Parathyroid adenoma (tissue), 2 donors: ENCODE results near the gene SERPINA3.

Experiments
- H2AFZ ChIP-seq: fragments of 300-600 bp; sonication (generic); one replicate; pipeline ENCODE4 v1.7.0; 2017; ENCODE audit warnings: antibody characterized with exemption, mild to moderate bottlenecking
- H3K27ac ChIP-seq: fragments of 300-600 bp; sonication (generic); one replicate; pipeline ENCODE4 v1.7.0; 2017
- H3K27me3 ChIP-seq: fragments of 300-600 bp; sonication (generic); one replicate; pipeline ENCODE4 v1.7.0; 2017; ENCODE audit warnings: low read length; ENCODE audit not compliant: control insufficient read depth, insufficient read depth
- H3K36me3 ChIP-seq: fragments of 300-600 bp; sonication (generic); one replicate; pipeline ENCODE4 v1.7.0; 2017; ENCODE audit warnings: low read length; ENCODE audit not compliant: control insufficient read depth, insufficient read depth
- H3K4me1 ChIP-seq: fragments of 300-600 bp; sonication (generic); one replicate; pipeline ENCODE4 v1.7.0; 2017; ENCODE audit warnings: control low read depth
- H3K4me2 ChIP-seq: fragments of 300-600 bp; sonication (generic); one replicate; pipeline ENCODE4 v1.7.0; 2017; ENCODE audit warnings: low read length
- H3K4me3 ChIP-seq: fragments of 300-600 bp; sonication (generic); one replicate; pipeline ENCODE4 v1.7.0; 2017; ENCODE audit warnings: low read depth, low read length
- H3K79me2 ChIP-seq: fragments of 300-600 bp; sonication (generic); one replicate; pipeline ENCODE4 v1.7.0; 2017; ENCODE audit warnings: control low read depth
- H3K9ac ChIP-seq: fragments of 300-600 bp; sonication (generic); one replicate; pipeline ENCODE4 v1.7.0; 2017; ENCODE audit warnings: mild to moderate bottlenecking
- H3K9me3 ChIP-seq: fragments of 300-600 bp; sonication (generic); one replicate; pipeline ENCODE4 v1.7.0; 2017; ENCODE audit warnings: low read length; ENCODE audit not compliant: control insufficient read depth
- CTCF ChIP-seq: fragments of 300-600 bp; sonication (generic); IDR thresholded peaks from one replicate; pipeline ENCODE4 v1.7.0; 2017; ENCODE audit warnings: antibody characterized with exemption, mild to moderate bottlenecking
- donor health status: primary hyperparathyroidism.

SERPINA3 gene

DNA sequence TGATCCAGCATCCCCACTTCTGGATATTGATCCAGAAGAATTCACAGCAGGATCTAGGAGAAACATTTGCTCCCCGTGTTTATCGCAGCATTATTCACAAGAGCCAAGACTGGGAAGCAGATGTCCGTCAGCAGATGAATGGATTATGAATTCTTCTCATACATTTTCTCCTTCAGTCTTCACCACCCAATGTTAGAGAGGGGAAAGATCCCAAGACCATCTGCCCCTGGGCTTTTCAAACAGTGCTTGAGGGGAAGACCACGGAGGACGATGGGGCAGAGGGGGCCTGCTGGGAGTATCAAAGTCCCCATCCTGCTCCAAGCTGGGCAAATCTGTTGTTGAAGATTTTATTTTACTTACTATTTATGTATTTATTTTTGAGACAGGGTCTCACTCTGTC is 41.1 kb downstream of the SERPINA3 start:
- H3K79me2 ChIP-seq, result no peaks in the 10 kb centered on the region
- H3K4me1 ChIP-seq, result no peaks in the 10 kb centered on the region
- TF ChIP-seq CTCF, result no peak
- no peaks in the 10 kb centered on the region for H3K36me3 ChIP-seq
- no peak overlapping the region for H2AFZ ChIP-seq
- no peaks in the 10 kb centered on the region for H3K9me3 ChIP-seq
- H3K27me3 ChIP-seq, result no peaks in the 10 kb centered on the region
- H3K9ac ChIP-seq, result no peak overlapping the region
- no peak overlapping the region for H3K4me3 ChIP-seq
- no peak overlapping the region for H3K27ac ChIP-seq
- no peak overlapping the region for H3K4me2 ChIP-seq

GRCh38 chr14:94654071-94654861 is 42.1 kb downstream of the SERPINA3 start:
- Histone ChIP-seq H3K27ac (no peak overlapping the region), H3K9ac (no peak overlapping the region), H3K4me2 (no peak overlapping the region), H3K79me2 (no peaks in the 10 kb centered on the region), H3K9me3 (no peaks in the 10 kb centered on the region), H3K4me3 (no peak overlapping the region), H3K27me3 (no peaks in the 10 kb centered on the region), H3K36me3 (no peaks in the 10 kb centered on the region), H2AFZ (no peak overlapping the region), H3K4me1 (no peaks in the 10 kb centered on the region)
- no peak for TF ChIP-seq CTCF

DNA sequence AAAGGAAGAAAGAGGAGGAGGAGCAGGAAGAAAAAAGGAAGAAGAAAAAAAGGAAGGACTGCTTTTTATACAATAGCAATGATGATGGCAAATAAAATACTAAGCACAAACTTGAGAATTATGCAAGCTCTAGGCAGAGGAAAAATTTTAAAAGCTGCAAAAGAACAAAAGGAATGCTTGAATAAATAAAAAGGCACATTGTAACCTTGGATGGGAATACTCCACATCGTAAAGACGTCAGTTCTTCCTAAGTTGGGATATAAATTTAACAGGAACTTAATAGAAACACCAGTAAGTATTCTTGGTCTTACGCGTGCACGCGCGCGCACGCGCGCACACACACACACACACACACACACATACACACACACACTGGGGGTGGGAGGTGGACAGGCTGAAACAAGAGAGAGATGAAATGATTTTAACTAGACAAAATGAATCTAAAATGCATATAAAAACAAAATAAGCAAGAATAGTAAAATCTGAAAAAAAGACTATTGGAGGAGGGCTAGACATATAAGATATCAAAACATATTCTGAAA is 43.0 kb downstream of the SERPINA3 start:
- Histone ChIP-seq H3K27me3 (no peaks in the 10 kb centered on the region), H3K36me3 (no peaks in the 10 kb centered on the region), H3K9ac (no peak overlapping the region), H3K27ac (no peak overlapping the region), H2AFZ (no peak overlapping the region), H3K4me2 (no peak overlapping the region), H3K4me3 (no peak overlapping the region), H3K4me1 (no peaks in the 10 kb centered on the region), H3K79me2 (no peaks in the 10 kb centered on the region), H3K9me3 (no peaks in the 10 kb centered on the region)
- TF ChIP-seq CTCF, result no peak

- no peaks in the 10 kb centered on the region for H3K4me1 ChIP-seq
- H2AFZ ChIP-seq, result no peak overlapping the region
- H3K27ac ChIP-seq, result no peak overlapping the region
- H3K36me3 ChIP-seq, result no peaks in the 10 kb centered on the region
- H3K27me3 ChIP-seq, result no peaks in the 10 kb centered on the region
- H3K79me2 ChIP-seq, result no peaks in the 10 kb centered on the region
- no peaks in the 10 kb centered on the region for H3K9me3 ChIP-seq
- no peak overlapping the region for H3K4me2 ChIP-seq
- no peak overlapping the region for H3K4me3 ChIP-seq
- TF ChIP-seq CTCF, result no peak
- H3K9ac ChIP-seq, result no peak overlapping the region
Measured at GRCh38 chr14:94656043-94656442, 43.9 kb downstream of the SERPINA3 start.

GRCh38 chr14:94659256-94659655 is 47.1 kb downstream of the SERPINA3 start:
- no peaks in the 10 kb centered on the region for H3K79me2 ChIP-seq
- H2AFZ ChIP-seq, result no peak overlapping the region
- H3K36me3 ChIP-seq, result no peaks in the 10 kb centered on the region
- no peak overlapping the region for H3K9ac ChIP-seq
- no peak overlapping the region for H3K4me2 ChIP-seq
- H3K27ac ChIP-seq, result no peak overlapping the region
- TF ChIP-seq CTCF, result no peak
- H3K27me3 ChIP-seq, result no peaks in the 10 kb centered on the region
- H3K4me1 ChIP-seq, result no peaks in the 10 kb centered on the region
- H3K9me3 ChIP-seq, result no peaks in the 10 kb centered on the region
- no peak overlapping the region for H3K4me3 ChIP-seq
